ENCODE data around the gene ATOSB. TPM values are rescaled to one million over a fixed set of nuclear protein-coding genes. Genes with fewer than 3 reads are reported as not detected.

The ATOSB gene
- total RNA-seq, 3 donors from 2014 or later (not counting 1 experiment from before 2014, with no cell fraction given) = 21.0 to 28.3 (median 23.9) TPM

- TF ChIP-seq, protein P1, sequence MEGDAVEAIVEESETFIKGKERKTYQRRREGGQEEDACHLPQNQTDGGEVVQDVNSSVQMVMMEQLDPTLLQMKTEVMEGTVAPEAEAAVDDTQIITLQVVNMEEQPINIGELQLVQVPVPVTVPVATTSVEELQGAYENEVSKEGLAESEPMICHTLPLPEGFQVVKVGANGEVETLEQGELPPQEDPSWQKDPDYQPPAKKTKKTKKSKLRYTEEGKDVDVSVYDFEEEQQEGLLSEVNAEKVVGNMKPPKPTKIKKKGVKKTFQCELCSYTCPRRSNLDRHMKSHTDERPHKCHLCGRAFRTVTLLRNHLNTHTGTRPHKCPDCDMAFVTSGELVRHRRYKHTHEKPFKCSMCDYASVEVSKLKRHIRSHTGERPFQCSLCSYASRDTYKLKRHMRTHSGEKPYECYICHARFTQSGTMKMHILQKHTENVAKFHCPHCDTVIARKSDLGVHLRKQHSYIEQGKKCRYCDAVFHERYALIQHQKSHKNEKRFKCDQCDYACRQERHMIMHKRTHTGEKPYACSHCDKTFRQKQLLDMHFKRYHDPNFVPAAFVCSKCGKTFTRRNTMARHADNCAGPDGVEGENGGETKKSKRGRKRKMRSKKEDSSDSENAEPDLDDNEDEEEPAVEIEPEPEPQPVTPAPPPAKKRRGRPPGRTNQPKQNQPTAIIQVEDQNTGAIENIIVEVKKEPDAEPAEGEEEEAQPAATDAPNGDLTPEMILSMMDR (IDR thresholded peaks at IDR 0.05) = no peak
- DNase-seq (no peak), ATAC-seq (no peak)
- peak overlapping the region; percentile 15 to 33 for H3K27ac Mint-ChIP-seq
- H3K4me1 Mint-ChIP-seq = peaks cover 49 to 61% of the 10 kb centered on the region in 2 donors
- peaks cover 16% of the 10 kb centered on the region for H3K36me3 Mint-ChIP-seq
- WGBS (ENCODE audit: insufficient coverage) = 88% methylated on average over 1 of the region's 1 CpG
- intact Hi-C loops (cut with micrococcal nuclease) = no loop called here
- H3K27me3 Mint-ChIP-seq (ENCODE audit: low read depth in 2 of 2) = no peaks in the 10 kb centered on the region
- Histone ChIP-seq H3K4me1 (ENCODE audit: control insufficient read depth, insufficient read depth, low read length) (peaks cover 36% of the 10 kb centered on the region), H3K36me3 (ENCODE audit: control insufficient read depth, insufficient read depth, low read length) (peaks cover 61% of the 10 kb centered on the region), H3K27me3 (ENCODE audit: control insufficient read depth, insufficient read depth, low read length) (no peaks in the 10 kb centered on the region), H3K4me3 (ENCODE audit: low read length) (no peak overlapping the region), H3K9me3 (ENCODE audit: control insufficient read depth, insufficient read depth, low read length) (no peaks in the 10 kb centered on the region), H3K27ac (ENCODE audit: low read length) (no peak overlapping the region)
- H3K9me3 Mint-ChIP-seq = no peaks in the 10 kb centered on the region
- H3K4me3 Mint-ChIP-seq = no peak overlapping the region
Observed at GRCh38 chr9:35067056-35067455, 48.6 kb downstream of the ATOSB start.

DNA sequence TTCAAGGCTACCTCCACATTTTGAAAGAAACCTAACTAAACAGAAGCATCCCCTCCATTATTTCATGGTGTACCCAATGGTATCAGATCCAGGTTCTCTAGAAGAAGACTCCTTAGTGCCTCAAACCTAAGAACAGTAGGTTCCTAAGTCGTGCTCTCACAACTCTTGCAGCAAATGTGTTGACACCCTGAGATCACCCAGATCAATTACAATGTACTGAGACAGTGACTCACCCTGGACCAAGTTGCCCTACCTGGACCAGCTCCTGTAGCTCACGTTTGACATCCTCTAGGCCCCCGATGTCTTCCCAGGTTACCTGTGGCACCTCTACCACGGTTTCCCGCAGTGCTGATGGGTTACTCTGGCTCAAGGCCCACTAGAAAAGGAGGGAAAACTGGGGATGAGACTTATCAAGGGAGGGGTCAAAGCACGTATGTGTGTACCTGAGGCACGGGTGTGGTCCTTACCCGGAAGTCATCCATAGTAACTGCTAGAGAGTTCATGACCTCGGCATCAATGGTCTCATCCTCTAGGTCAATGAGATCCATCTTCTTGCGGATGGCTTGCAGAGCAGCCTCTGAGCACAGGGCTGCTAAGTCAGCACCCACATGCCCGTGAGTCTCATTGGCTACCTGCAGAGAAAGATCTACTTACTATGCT lies 55.0 kb downstream of the ATOSB start:
- ATAC-seq (no peak), DNase-seq (no peak)
- H3K27me3 ChIP-seq (ENCODE audit: control insufficient read depth, insufficient read depth, low read length) = no peaks in the 10 kb centered on the region
- WGBS (ENCODE audit: insufficient coverage) = 97% methylated on average over 11 of the region's 11 CpGs
- H3K4me3 Mint-ChIP-seq = no peak overlapping the region
- TF ChIP-seq, protein P1 (IDR thresholded peaks at IDR 0.05) = no peak
- peaks cover 96% of the 10 kb centered on the region for H3K36me3 ChIP-seq (ENCODE audit: control insufficient read depth, insufficient read depth, low read length)
- H3K4me1 Mint-ChIP-seq = peaks cover 5 to 14% of the 10 kb centered on the region in 2 donors
- no peaks in the 10 kb centered on the region for H3K27me3 Mint-ChIP-seq (ENCODE audit: low read depth in 2 of 2)
- H3K36me3 Mint-ChIP-seq = peaks cover 52% of the 10 kb centered on the region
- no peak overlapping the region for H3K27ac ChIP-seq (ENCODE audit: low read length)
- H3K4me3 ChIP-seq (ENCODE audit: low read length) = no peak overlapping the region
- H3K9me3 Mint-ChIP-seq = no peaks in the 10 kb centered on the region
- no peaks in the 10 kb centered on the region for H3K4me1 ChIP-seq (ENCODE audit: control insufficient read depth, insufficient read depth, low read length)
- intact Hi-C loops (cut with micrococcal nuclease) = no loop called here
- no peaks in the 10 kb centered on the region for H3K9me3 ChIP-seq (ENCODE audit: control insufficient read depth, insufficient read depth, low read length)
- no peak overlapping the region for H3K27ac Mint-ChIP-seq

DNA sequence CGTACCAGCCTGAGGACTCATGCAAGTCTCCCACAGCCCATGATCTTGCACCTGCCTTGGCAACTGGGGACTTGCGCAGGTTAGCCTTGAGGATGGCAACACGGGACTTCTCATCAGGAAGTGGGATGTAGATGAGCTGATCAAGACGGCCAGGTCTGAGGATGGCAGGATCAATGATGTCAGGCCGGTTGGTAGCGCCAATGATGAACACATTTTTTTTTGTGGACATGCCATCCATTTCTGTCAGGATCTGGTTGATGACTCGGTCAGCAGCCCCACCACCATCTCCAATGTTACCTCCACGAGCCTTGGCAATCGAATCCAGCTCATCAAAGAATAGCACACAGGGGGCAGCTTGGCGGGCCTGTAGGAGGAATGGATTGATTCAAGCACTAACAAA lies 56.2 kb downstream of the ATOSB start:
- WGBS (ENCODE audit: insufficient coverage) = 97% methylated on average over 10 of the region's 10 CpGs
- H3K4me1 Mint-ChIP-seq = peaks cover 5 to 14% of the 10 kb centered on the region in 2 donors
- peak overlapping the region; percentile 22 for H3K4me3 Mint-ChIP-seq
- Histone ChIP-seq H3K9me3 (ENCODE audit: control insufficient read depth, insufficient read depth, low read length) (no peaks in the 10 kb centered on the region), H3K4me3 (ENCODE audit: low read length) (no peak overlapping the region), H3K36me3 (ENCODE audit: control insufficient read depth, insufficient read depth, low read length) (peaks cover 92% of the 10 kb centered on the region), H3K27ac (ENCODE audit: low read length) (no peak overlapping the region), H3K27me3 (ENCODE audit: control insufficient read depth, insufficient read depth, low read length) (no peaks in the 10 kb centered on the region), H3K4me1 (ENCODE audit: control insufficient read depth, insufficient read depth, low read length) (no peaks in the 10 kb centered on the region)
- peaks cover 52% of the 10 kb centered on the region for H3K36me3 Mint-ChIP-seq
- no peaks in the 10 kb centered on the region for H3K9me3 Mint-ChIP-seq
- no peak for ATAC-seq
- intact Hi-C loops (cut with micrococcal nuclease) = no loop called here
- peak overlapping the region; percentile 51 to 53 for H3K27ac Mint-ChIP-seq
- H3K27me3 Mint-ChIP-seq (ENCODE audit: low read depth in 2 of 2) = no peaks in the 10 kb centered on the region
- TF ChIP-seq, protein P1 (IDR thresholded peaks at IDR 0.05) = no peak
- no peak for DNase-seq

DNA sequence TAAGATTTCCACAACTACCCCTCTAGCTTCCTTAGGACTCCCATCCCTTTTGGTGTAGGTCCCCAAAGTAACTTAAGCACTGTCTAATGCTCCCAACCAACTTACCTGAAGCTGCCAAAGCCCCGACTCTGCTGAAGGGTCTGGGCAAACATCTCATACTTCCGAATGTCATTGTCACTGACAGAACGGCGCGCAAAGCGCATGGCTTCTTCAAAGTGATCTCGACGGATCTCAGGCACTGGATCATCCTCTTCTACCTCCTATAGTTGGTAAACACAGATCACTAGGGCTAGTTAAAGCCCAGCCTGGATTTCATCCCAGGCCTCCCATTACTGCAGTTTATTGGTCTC lies 58.4 kb downstream of the ATOSB start:
- 99% methylated on average over 8 of the region's 8 CpGs for WGBS (ENCODE audit: insufficient coverage)
- peaks cover 4 to 5% of the 10 kb centered on the region in 2 donors for H3K4me1 Mint-ChIP-seq
- Histone ChIP-seq H3K4me1 (ENCODE audit: control insufficient read depth, insufficient read depth, low read length) (no peaks in the 10 kb centered on the region), H3K36me3 (ENCODE audit: control insufficient read depth, insufficient read depth, low read length) (peaks cover 75% of the 10 kb centered on the region), H3K9me3 (ENCODE audit: control insufficient read depth, insufficient read depth, low read length) (no peaks in the 10 kb centered on the region), H3K27me3 (ENCODE audit: control insufficient read depth, insufficient read depth, low read length) (no peaks in the 10 kb centered on the region), H3K27ac (ENCODE audit: low read length) (no peak overlapping the region), H3K4me3 (ENCODE audit: low read length) (no peak overlapping the region)
- H3K4me3 Mint-ChIP-seq = no peak overlapping the region
- no peaks in the 10 kb centered on the region for H3K27me3 Mint-ChIP-seq (ENCODE audit: low read depth in 2 of 2)
- peak in 1 of 3 donors; percentile 2 for ATAC-seq
- intact Hi-C loops (cut with micrococcal nuclease) = no loop called here
- peak overlapping the region; percentile 63 to 73 for H3K27ac Mint-ChIP-seq
- DNase-seq = no peak
- TF ChIP-seq, protein P1 (IDR thresholded peaks at IDR 0.05) = no peak
- H3K9me3 Mint-ChIP-seq = no peaks in the 10 kb centered on the region
- H3K36me3 Mint-ChIP-seq = peaks cover 37% of the 10 kb centered on the region
